Mucosa of gallbladder (tissue), 1 donor: Measurements from ENCODE around the gene CYP11A1. TPM values are rescaled to one million over a fixed set of nuclear protein-coding genes. Genes with fewer than 3 reads are reported as not detected.
"Not testable (repeated sequence)": the region's sequence is repeated elsewhere in the genome, so short reads cannot be mapped to it uniquely, and the experiment has no call there.

ENCODE experiments used
- DNase-seq: peaks from one replicate; pipeline ENCODE4 v3.0.0-alpha.2; 2020; ENCODE audit warnings: low spot score
- total RNA-seq: library from RNA; stranded (reverse); gene quantifications from one replicate; pipeline ENCODE4 v1.2.1, GENCODE V29; 2021
- donor health status: DM: no; HTN: no; CAD: no.

The CYP11A1 gene
- total RNA-seq, 1 donor from 2014 or later, result 0.72 TPM

DNA sequence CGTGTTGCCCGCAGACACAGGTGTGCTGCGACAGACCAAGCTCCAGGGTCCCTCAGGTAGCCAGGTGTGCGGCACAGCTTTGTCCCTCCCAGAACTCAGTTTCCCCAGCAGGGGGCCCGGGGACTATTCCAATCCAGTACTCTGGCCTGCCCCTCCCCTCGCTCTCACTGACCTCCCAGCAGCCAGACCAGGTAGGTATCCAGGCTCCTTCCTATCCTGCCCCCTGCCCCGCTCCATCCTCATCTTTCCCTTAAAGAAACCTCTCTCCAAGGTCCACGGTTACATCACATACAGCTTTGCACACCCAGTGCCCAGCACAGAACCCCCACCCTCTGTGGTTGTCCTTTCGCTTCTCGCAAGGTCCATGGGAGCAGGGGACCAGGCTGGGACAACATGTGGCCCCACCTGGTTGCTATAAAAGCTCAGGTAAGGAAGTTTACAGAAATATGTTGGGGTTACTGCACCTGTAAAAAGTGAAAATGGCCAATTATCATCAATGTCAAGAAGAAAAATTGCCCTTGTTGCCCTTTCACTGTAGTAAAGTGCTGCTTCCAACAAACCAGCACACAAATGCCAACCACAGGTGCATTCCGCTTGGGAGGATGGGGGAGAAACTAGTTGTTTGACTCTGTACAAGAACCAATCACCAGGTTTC, 7.3 kb upstream of the CYP11A1 start:
- no peak for DNase-seq

DNA sequence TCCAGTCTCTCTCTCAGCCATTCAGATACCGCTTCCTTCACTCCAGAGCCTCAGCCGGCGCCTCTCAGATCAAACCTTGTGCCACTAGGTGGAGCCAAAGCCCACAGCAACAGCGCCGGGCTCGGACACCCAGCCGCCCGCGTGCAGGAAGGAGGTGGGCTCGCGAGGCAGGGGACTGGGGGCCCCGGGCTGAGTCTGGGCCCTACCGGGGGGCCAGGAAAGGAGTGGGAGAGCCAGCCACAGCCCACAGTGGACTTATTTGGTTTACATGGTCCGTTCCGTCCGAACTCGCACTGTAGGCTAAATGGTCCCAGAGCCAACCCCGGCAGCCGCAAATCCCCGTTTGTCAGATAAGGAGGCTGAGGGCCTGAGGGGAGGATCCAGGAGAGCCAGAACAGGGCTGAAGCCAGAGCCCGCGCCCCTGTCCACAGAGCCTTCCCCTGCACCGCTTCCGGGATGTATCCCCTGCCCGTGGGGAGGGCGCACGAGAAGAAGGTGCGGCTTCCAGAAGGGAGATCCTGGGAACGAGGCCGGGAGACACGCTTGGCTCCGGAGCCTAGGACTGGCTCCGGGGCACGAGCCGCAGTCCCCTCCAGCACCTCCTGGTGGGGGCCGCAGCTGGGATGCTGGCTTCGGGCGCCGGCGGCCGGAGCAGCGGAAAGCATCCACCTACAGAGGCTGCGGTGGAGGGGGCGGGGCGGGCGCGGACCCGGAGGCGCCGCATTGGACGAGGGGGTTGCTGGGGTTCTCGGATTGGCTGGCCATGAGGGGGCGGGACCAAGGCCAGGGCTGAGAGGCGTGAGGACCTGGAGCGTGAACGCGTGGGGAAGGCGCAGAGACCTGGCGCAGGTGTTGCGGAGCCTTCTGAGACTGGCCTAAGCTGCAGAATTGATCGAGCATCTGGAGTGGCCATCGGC, 6.5 kb upstream of the CYP11A1 start:
- DNase-seq, result peak; percentile 93

DNA sequence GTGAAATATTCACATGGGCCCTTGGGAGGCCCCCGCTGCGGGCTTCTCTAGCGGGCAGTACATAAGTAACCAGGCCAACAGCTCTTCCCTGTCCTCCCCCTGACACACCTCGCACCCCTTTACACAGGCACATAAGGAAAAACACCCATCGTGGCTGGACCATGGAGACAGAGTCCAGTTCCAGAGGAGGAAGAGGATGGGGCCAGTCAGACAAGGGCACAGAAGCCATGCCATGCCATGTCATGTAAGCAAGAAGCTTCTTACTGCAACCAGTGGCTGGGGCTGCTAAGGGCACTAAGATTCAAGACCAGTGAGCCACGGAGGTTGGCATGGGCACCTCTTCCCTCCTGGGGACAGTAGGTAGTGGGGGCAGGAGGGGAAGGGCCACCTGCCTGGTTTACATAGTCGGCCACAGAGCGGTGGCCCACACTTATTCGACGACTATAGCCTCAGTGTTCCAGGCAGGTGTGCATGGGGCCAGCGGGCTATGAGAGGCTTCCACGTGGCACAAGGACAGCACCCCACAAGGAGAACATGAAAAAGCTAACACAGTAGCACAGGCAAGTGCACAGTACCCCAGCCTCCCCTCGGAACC, 5.7 kb upstream of the CYP11A1 start:
- DNase-seq, result no peak

DNA sequence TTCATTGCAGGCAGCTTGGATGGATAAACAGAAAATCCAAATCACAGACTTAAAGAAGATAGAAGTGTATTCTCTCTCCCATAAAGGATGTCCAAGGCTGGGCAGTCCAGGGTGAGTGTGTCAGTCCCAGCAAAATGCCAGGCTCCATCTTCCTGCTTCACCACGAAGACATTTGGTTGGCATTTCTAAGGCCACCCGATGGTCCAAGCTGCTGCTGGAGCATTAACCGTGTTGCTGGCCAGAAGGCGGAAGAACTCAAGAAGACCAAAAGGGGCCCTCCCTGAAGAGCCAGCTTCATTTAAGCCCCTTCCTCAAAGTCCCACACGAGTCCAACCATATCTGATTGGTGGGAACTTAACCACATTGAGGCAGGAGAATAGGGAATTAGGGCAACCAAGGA, 3.0 kb upstream of the CYP11A1 start:
- DNase-seq, result no peak

DNA sequence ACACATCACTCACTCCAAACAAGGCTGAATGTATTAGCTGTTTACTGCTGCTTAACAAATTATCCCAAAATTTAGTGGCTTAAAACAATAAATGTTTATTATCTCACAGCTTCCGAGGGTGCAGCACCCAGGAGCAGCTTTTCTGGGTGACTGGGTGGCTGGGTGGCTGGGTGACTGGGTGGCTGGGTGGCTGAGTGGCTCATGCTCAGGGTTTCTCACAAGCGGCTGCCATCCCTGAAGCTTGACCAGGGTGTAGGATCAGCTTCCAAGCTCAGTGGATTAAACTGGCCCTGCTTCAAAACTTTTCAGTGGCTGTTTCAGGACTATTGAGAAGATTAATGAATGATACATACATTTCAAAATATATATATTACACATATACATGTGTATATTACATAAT, 2.3 kb upstream of the CYP11A1 start:
- no peak for DNase-seq

DNA sequence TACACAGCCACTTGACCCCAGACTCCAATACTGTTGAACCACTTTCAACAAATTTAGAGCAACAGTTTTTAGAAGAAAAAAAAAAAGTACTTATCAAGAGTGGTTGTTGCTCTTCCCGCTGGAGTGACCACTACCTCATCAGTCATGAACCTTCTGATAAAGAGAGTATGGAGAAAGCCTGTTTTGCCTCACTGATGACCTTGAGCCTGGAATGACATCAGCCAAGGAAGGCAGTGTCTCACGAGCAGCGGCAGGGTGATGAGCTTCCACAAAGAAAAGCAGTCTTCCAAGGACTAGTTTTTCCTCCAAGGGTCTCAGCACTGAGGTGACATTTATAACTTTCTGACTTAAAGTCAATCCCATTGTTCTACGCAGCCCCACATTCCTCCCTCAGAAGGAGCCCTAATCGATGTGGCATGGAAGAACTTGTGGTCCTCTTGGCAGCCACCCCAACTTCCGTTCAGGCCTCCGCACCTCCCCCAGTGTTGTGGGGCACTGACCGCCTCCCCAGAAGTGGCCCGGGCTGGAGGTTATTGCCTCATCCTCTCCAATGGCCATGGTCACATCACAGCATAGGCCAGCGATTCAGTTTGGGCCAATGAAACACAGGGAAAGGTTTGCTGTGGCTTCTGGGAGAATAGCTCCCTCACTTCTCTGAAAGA, 1.8 kb upstream of the CYP11A1 start:
- DNase-seq, result no peak

DNA sequence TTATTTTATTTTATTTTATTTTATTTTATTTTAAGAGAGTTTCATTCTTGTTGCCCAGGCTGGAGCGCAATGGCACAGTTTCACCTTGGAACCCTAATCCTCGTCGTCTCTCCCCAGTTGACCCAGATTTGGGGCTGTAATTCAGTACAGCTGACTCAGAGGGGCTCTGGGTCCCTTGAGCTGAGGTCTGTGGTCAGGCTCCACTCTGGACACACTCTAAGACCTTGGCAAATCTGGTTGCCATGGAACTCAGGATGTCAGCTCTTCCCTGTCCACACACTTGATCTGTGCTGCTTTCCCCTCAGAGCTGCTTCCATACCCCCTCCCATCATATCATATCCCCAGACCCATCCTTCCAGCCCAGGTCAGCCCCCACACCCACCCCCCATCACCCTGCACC, 675 bp upstream of the CYP11A1 start:
- no peak for DNase-seq

DNA sequence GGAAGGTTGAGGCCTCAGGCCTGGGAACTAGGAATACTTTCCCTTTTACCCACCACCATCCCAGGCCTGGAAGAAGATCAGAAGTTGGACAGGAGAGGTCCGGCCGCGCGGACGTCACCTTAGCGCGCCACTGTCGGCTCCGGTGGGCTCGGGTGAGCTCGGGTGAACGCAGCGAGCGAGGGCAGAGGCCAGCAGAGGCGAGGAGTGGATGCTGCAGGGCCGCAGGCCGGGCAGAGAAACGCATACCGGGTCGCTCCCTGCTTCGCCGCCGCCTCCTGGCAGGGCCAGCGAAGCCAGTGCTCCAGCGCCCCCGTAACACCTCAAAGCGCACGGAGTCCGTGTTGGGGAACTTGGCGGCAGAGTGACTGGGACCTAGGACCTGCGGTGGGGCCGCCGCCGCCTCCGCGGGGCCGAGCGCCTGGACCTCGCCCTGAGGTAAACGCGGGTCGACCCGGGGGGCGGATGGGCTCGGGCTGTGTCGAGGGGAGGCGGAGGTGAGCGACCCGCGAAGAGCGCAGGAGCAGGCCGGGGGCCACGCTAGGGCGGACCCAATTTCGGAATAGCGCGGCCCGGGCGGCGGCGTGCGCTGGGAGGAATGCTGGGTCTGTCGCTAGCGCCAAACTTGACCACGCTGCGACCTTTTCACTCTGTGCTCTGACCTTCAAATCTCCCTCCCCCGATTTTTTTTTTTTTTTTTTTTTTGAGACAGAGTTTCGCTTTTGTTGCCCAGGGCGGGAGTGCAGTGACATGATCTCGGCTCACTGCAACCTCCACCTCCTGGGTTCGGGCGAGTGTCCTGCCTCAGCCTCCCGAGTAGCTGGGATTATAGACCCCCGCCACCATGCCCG, 1.6 kb downstream of the CYP11A1 start:
- no peak for DNase-seq

DNA sequence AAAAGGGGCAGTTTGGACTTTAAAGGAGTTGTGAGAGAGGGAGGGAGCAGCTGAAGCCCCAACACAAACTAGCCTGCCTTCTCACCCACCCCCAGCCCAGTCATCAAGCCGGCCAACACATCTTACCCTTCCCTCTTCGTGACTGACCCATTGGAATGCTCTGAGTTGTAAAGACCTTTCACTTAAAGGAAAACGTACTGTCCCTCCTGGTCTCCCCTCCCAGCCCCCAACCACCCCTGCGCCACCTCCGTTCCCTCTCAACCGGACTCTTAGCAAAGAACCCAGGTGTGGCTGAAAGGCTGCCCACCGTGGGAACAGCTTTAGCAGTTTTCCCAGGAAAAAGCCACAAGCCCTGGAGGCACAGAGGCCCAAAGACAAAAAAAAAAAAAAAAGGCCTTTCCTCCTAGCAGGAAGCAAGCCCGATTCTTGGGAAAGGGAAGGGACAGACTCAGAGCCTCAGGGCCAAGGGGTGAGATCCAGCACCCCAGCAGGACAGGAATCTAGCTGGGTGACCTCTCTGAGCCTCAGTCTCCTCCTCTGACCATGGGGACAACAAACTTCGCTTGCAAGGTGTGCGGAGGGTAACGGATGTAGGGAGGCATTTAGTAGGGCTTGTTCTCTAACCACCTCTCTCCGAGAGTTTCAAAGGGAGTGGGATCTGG, 2.4 kb downstream of the CYP11A1 start:
- no peak for DNase-seq

DNA sequence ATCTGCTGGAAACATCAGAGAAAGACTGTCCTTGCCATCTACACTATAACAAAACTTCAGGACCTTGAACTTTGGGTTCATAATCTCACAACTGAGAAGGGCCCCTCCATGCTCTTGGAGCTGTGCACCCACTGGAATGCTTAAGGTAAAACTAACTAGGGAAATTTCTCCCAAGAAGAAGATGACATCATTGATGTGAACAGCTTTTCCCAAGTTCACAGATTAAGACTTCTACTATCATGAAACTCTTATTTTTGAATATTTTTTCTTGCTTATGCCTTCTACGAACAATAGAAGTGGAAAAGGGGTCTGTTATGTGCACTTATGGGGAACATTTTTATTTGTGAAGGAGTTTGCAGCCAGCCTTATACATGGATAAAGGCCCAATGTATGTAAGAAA, 5.0 kb downstream of the CYP11A1 start:
- DNase-seq, result no peak

DNA sequence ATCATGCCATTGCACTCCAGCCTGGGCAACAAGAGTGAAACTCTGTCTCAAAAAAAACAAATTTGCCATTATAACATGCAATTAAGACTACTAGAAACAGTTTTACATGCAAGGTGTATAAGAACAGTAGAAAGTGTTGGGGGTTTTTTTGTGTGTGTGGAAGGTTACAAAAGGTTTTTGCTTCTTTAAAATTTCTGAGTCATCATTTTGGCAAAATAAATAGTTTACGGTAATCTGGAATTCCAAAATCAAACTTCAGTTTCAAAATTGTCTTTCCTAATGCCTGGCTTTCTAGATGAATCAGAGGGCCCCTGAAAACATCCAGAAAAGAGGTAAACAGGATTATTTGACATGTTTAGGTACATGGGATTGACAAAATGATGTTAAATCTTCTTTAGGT, 6.6 kb downstream of the CYP11A1 start:
- DNase-seq, result not testable (repeated sequence)

DNA sequence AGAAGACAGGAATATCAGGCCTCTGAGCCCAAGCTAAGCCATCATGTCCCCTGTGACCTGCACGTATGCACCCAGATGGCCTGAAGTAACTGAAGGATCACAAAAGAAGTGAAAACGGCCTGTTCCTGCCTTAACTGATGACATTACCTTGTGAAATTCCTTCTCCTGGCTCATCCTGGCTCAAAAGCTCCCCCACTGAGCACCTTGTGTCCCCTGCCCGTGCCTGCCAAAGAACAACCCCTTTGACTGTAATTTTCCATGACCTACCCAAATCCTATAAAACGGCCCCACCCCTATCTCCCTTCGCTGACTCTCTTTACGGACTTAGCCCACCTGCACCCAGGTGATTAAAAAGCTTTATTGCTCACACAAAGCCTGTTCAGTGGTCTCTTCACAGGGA, 8.1 kb downstream of the CYP11A1 start:
- not testable (repeated sequence) for DNase-seq

DNA sequence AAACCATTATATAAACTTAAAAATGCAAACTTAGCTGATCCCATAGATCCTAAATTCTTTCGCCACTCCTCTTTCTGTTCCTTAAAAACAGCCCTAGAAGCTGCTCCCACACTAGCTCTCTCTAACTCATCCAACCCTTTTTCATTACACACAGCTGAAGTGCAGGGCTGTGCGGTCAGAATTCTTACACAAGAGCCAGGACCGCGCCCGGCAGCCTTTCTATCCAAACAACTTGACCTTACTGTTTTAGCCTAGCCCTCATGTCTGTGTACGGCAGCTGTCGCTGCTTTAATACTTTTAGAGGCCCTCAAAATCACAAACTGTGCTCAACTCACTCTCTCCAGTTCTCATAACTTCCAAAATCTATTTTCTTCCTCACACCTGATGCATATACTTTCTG, 9.9 kb downstream of the CYP11A1 start:
- DNase-seq, result not testable (repeated sequence)

DNA sequence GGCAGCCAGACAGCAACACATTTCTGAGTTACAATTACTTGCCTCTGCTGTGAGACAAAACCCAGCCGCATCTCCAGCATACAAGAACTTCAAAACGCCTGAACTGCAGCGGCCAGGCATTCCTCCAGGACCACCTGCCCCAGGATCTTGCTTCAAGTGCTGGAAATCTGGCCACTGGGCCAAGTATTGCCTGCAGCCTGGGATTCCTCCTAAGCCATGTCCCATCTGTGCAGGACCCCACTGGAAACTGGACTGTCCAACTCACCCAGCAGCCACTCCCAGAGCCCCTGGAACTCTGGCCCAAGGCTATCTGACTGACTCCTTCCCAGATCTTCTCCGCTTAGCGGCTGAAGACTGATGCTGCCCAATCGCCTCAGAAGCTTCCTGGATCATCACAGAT, 11.4 kb downstream of the CYP11A1 start:
- DNase-seq, result not testable (repeated sequence)

DNA sequence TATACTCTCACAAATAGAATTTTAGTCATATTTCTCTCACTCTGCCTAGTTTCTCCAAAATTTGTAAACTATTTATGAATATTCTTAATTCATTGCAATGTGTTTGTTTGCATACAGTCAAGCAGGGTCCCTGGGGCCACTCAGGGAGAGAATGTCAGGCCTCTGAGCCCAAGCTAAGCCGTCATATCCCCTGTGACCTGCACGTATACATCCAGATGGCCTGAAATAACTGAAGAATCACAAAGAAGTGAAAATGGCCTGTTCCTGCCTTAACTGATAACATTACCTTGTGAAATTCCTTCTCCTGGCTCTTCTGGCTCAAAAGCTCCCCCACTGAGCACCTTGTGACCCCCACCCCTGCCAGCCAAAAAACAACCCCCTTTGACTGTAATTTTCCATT, 13.5 kb downstream of the CYP11A1 start:
- DNase-seq, result not testable (repeated sequence)

DNA sequence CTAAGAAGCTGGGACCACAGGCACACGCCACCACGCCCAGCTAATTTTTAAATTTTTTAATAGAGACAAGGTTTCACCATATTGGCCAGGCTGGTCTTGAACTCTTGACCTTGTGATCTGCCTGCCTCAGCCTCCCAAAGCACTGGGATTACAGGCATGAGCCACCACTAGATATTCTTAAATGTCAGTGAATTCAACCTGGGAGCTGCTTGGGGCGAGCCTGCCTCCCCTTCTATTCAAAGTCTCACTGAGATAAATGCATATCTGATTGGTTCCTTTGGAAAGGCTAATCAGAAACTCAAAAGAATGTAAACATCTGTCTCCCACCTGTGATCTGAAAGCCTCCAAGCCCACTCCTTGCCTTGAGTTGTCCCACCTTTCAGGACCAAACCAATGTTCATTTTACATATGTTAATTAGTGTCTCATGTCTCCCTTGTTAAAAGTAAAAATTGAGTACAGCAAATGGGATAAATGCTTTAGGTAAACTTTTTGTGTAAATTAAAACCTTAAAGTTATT, 15.0 kb downstream of the CYP11A1 start:
- no peak for DNase-seq

DNA sequence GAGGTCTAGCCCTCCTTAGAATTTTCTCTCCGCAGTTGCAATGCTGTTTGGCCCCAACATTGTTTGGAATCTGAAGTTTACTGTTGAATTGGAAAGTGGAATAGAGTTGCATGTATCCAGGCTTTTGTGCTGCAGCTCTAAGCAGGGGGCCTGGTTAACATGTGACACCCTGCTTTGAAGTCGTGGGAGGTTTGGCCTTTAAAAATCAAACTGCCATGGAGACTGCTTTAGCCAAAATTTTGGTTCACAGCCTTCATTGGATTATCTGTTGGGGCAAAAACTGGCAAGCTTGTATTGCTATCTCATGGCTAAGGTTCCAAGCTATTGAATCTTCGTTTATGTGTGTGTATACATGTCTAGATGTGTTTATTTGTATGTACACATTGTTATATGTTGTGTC, 15.8 kb downstream of the CYP11A1 start:
- DNase-seq, result no peak

DNA sequence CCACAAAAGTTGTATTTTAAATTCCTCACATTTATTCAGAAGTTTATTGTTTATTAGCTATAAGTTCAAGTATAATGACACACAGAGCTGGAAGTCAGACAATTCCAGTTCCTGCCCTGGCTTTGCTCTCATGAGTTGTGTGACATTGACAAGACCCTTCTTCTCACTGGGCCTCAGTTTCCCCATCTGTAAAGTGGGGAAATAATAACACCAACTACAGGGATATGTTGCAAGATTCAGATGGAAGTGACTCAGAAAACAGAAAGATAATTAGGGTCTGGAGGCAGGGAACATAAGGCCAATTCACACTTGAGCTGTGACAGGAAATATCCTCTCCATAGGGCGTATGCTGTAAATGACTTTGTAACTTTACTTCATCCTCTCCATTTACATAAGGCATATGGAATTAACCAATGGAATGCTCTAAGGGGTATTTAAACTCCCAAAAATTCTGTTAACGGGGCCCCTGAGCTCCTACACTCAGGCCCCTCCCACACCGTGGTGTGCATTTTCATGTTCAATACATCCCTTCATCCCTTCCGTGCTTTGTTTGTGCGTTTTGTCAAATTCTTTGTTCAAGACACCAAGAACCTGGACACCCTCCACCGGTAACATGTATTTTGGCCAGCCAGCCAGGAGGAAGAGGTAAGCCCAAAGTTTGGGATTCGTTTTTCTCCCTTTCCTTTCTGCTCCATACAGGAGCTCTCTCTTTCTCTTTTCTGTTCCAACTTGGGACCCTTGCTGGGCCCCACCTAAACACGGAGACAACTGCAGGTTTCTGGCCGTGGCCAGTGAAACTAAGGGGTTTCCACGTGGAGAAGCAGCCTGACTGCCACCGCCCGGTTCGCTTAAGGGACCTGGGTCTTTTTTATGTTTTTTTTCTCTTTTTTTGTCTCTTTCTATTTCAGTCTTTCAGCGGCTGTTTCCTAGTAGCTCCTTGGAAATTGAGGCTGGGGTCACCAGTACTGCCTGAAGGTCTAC, 16.9 kb downstream of the CYP11A1 start:
- no peak for DNase-seq

DNA sequence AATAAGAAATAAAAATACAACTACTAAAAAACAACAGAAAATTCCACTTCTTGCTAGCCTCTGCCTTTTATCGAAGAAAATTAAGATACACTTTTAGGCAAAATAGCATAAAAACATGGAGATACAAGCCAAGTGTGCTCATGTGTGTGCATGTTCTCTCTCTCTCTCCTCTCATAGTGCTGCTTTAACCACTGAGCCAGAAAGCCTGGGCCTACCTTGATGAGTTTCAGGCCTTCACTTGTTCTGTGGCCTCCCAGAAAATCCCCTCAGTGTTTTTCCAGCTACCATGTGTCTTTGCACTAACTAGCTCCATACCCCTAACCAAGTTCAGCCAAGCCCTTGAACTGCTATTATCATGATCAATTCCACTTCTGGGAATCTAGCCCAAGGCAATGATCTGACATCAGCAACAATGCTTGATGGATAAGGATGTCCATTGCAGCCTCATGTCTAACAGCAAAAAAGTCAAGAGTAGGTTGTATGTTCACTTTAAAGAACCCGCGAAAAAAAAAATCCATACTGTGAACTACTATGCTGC, 18.1 kb downstream of the CYP11A1 start:
- DNase-seq, result no peak
